HFFc6 (cell line): ENCODE measurements around the gene MOXD1. TPM values are rescaled to one million over a fixed set of nuclear protein-coding genes. Genes with fewer than 3 reads are reported as not detected.

Experiments used
- DNase-seq: peaks from one replicate; pipeline ENCODE4 v3.0.0-alpha.2; 2018
- H3K27ac Mint-ChIP-seq: 2 replicates; pipeline ENCODE4 v1.8.0; 2020; ENCODE audit warnings: mild to moderate bottlenecking, mixed read lengths
- H3K27me3 Mint-ChIP-seq: 2 replicates; pipeline ENCODE4 v1.8.0; 2021; ENCODE audit warnings: mild to moderate bottlenecking, moderate library complexity, mixed read lengths; ENCODE audit not compliant: insufficient read depth
- H3K36me3 Mint-ChIP-seq: 2 replicates; pipeline ENCODE4 v1.8.0; 2021; ENCODE audit warnings: low read depth, mixed read lengths
- H3K4me1 Mint-ChIP-seq: 2 replicates; pipeline ENCODE4 v1.8.0; 2020; ENCODE audit warnings: low read depth, mixed read lengths
- H3K4me3 Mint-ChIP-seq: 2 replicates; pipeline ENCODE4 v1.8.0; 2020; ENCODE audit warnings: mild to moderate bottlenecking, moderate library complexity, mixed read lengths
- H3K9me3 Mint-ChIP-seq: 2 replicates; pipeline ENCODE4 v1.8.0; 2020; ENCODE audit warnings: mild to moderate bottlenecking, mixed read lengths
- CTCF ChIP-seq: fragments of 200-600 bp; sonication (generic); IDR thresholded peaks from 2 replicates; pipeline ENCODE4 v1.5.0; 2021; ENCODE audit warnings: antibody characterized with exemption, mild to moderate bottlenecking
- total RNA-seq, 6 experiments: library from RNA; stranded (reverse); fragmentation: NEBNext Ultra II Directional; extraction: Animal tissue kit (Norgen Biotek cat#: 25700); gene quantifications; 2 replicates in 1 of 6; 3 replicates in 5 of 6; pipeline ENCODE4 v1.2.3, GENCODE V29; 2021

Gene MOXD1
- total RNA-seq, 6 experiments from 2014 or later = 85.0 to 174 (median 153) TPM

DNA sequence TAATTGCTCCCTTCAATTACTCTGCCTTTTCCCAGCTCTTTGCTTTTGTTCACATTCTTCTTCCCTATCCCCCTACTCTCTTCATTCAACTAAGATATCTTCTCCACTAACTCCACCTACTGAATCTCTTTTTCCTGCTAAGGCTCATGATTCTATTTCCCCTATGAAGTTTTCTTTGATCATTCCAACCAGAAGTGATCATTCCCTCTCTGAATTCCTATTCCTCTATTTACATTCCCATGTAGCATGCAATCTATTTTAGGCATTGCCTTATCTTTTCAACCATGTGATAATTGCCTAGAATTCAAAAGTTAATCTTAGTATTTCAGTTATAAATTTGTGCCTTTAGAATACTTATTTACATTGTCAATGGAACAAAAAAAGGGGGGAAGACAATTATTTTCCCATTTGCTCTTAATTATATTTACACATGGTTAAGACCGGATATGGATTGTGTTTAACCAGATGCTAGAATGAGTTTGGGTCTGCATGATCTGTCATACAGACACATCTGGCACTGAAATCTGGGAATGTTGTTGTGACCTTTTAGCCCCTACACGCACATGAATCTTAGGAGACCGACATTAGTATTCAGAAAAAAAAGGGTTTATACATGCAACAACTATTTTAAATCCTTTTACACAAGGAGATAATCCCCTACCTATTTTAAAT, 20.8 kb downstream of the MOXD1 start:
- no peak for TF ChIP-seq CTCF
- no peak for DNase-seq
- H3K4me1 Mint-ChIP-seq = peaks cover 18% of the 10 kb centered on the region
- peak overlapping the region; percentile 8; the same call in 1 of the 2 replicates for H3K27ac Mint-ChIP-seq
- H3K36me3 Mint-ChIP-seq = peaks cover 35% of the 10 kb centered on the region
- H3K4me3 Mint-ChIP-seq = no peak overlapping the region; the same call in 1 of the 2 replicates
- no peaks in the 10 kb centered on the region for H3K27me3 Mint-ChIP-seq
- no peaks in the 10 kb centered on the region for H3K9me3 Mint-ChIP-seq

- peaks cover 30% of the 10 kb centered on the region for H3K36me3 Mint-ChIP-seq
- no peak for TF ChIP-seq CTCF
- H3K4me1 Mint-ChIP-seq = peaks cover 47% of the 10 kb centered on the region
- H3K9me3 Mint-ChIP-seq = no peaks in the 10 kb centered on the region
- H3K4me3 Mint-ChIP-seq = peak overlapping the region; percentile 77
- no peaks in the 10 kb centered on the region for H3K27me3 Mint-ChIP-seq
- peak overlapping the region; percentile 94 for H3K27ac Mint-ChIP-seq
- DNase-seq = peak; percentile 88
These were observed 31.7 kb downstream of the MOXD1 start for GRCh38 chr6:132369526-132369925.

- Mint-ChIP-seq H3K27me3 (no peaks in the 10 kb centered on the region), H3K36me3 (peaks cover 30% of the 10 kb centered on the region), H3K4me3 (peak overlapping the region; percentile 77), H3K27ac (peak overlapping the region; percentile 94), H3K4me1 (peaks cover 47% of the 10 kb centered on the region), H3K9me3 (no peaks in the 10 kb centered on the region)
- TF ChIP-seq CTCF = no peak
- no peak for DNase-seq
These were observed 32.3 kb downstream of the MOXD1 start for GRCh38 chr6:132368916-132369481.

DNA sequence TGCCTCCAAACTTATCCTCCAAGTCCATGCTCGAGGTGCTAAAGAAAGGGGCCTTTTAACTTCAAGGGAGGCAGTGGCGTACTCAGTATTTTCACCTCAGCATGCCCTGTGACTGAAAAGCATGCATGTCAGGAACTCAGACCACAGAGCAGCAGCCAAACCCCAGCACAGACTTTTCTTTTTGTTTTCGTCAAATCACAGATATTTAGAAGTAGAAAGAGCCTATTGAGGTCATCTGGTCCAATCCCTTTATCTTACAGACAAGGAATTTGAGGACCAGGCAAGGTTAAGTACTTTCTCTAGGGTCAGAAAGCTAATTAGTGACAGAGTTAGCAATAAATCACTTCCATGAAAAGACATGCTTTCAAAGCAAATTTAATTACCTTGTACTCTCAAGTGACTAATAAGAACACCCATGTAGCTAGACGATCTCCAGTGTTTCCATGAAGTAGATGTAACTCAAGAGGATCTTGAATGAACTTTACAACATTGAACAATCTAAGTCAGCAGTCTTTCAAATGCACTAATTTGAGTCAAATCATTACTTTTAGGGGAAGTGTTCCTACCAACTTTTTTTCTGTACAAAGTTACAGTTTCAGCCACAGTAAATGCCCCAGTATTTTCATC, 35.9 kb downstream of the MOXD1 start:
- no peak for TF ChIP-seq CTCF
- H3K9me3 Mint-ChIP-seq = no peaks in the 10 kb centered on the region
- no peak for DNase-seq
- H3K36me3 Mint-ChIP-seq = peaks cover 32% of the 10 kb centered on the region
- H3K27ac Mint-ChIP-seq = 0 out of 2 replicates have a peak overlapping the region, but pooled peaks have one; percentile 8
- no peak overlapping the region for H3K4me3 Mint-ChIP-seq
- peaks cover 49% of the 10 kb centered on the region for H3K4me1 Mint-ChIP-seq
- H3K27me3 Mint-ChIP-seq = no peaks in the 10 kb centered on the region

GRCh38 chr6:132364306-132365074, 36.8 kb downstream of the MOXD1 start:
- no peaks in the 10 kb centered on the region for H3K9me3 Mint-ChIP-seq
- no peak overlapping the region for H3K27ac Mint-ChIP-seq
- peaks cover 35% of the 10 kb centered on the region for H3K36me3 Mint-ChIP-seq
- H3K4me1 Mint-ChIP-seq = peaks cover 40% of the 10 kb centered on the region
- DNase-seq = no peak
- TF ChIP-seq CTCF = no peak
- H3K4me3 Mint-ChIP-seq = no peak overlapping the region
- H3K27me3 Mint-ChIP-seq = no peaks in the 10 kb centered on the region
